A673 (cell line): ENCODE data around the gene ACP7. TPM values are rescaled to one million over a fixed set of nuclear protein-coding genes. Genes with fewer than 3 reads are reported as not detected.

Experiments used
- BruUV-seq: library from RNA; stranded (reverse); fragments of 400-500 nt; replicated peaks from 2 replicates; lab custom pipeline; 2021; lab: Mats Ljungman, UMichigan
- CTCF ChIA-PET: fragments of 300-600 bp; sonication (Branson Sonifier 250); formaldehyde crosslinking; loops from one replicate; lab custom pipeline; 2022; ENCODE audit warnings: antibody characterized with exemption; lab: Charles Lee
- POLR2A ChIA-PET: fragments of 300-600 bp; sonication (Branson Sonifier 250); formaldehyde crosslinking; loops from one replicate; lab custom pipeline; 2022; ENCODE audit warnings: antibody characterized with exemption; ENCODE audit not compliant: low non-redundant PET; lab: Charles Lee
- DNase-seq: peaks from one replicate; pipeline ENCODE4 v3.0.0-alpha.2; 2015; ENCODE audit warnings: low spot score
- H3K27ac ChIP-seq: fragments of 200-600 bp; sonication (generic); 2 replicates; pipeline ENCODE4 v1.5.1; 2016; ENCODE audit warnings: mixed run types, low read depth, mild to moderate bottlenecking, mixed read lengths, antibody characterized with exemption, low read length; ENCODE audit not compliant: poor library complexity, severe bottlenecking
- H3K27me3 ChIP-seq: fragments of 200-600 bp; sonication (generic); replicated peaks from 2 replicates; pipeline ENCODE4 v1.6.1; 2017; ENCODE audit warnings: mixed run types, low read depth, mild to moderate bottlenecking, mixed read lengths, antibody characterized with exemption, low read length; ENCODE audit not compliant: insufficient read depth, poor library complexity
- H3K36me3 ChIP-seq: fragments of 200-600 bp; sonication (generic); 2 replicates; pipeline ENCODE4 v1.6.1; 2016; ENCODE audit warnings: mixed run types, mild to moderate bottlenecking, mixed read lengths, antibody characterized with exemption, low read length; ENCODE audit not compliant: insufficient read depth, poor library complexity, severe bottlenecking
- H3K4me1 ChIP-seq: fragments of 200-600 bp; sonication (generic); 2 replicates; pipeline ENCODE4 v1.6.1; 2017; ENCODE audit warnings: mixed run types, mild to moderate bottlenecking, mixed read lengths, antibody characterized with exemption, low read length; ENCODE audit not compliant: insufficient read depth, poor library complexity, severe bottlenecking
- H3K4me3 ChIP-seq: fragments of 200-600 bp; sonication (generic); 2 replicates; pipeline ENCODE4 v1.5.1; 2016; ENCODE audit warnings: low read depth, mixed run types, mild to moderate bottlenecking, mixed read lengths, low read length; ENCODE audit not compliant: poor library complexity, severe bottlenecking
- H3K9me3 ChIP-seq: fragments of 200-600 bp; sonication (generic); 2 replicates; pipeline ENCODE4 v1.6.1; 2016; ENCODE audit warnings: mixed run types, low read depth, mild to moderate bottlenecking, mixed read lengths, antibody characterized with exemption, low read length; ENCODE audit not compliant: poor library complexity, severe bottlenecking
- EZH2 ChIP-seq: fragments of 200-600 bp; sonication (generic); IDR thresholded peaks from 2 replicates; pipeline ENCODE4 v1.6.1; 2017; ENCODE audit warnings: borderline replicate concordance, low read depth, mild to moderate bottlenecking, mixed read lengths, antibody characterized with exemption, low read length; ENCODE audit not compliant: poor library complexity, severe bottlenecking
- intact Hi-C: fragments of 100-400 bp; cut with micrococcal nuclease; formaldehyde crosslinking; loops from one replicate; pipeline ENCODE4 v1.10.0; 2022; ENCODE audit not compliant: unreplicated experiment
- total RNA-seq: library from RNA; stranded (reverse); gene quantifications from 2 replicates; pipeline ENCODE4 v1.2.3, GENCODE V29; 2021
- TF ChIP-seq, protein P1 (sequence below): fragments of 300-800, 200-600 bp; sonication (generic); conservative IDR thresholded peaks from 2 replicates; pipeline ENCODE4 v1.5.1; 2017; ENCODE audit warnings: low read depth, mild to moderate bottlenecking, antibody characterized with exemption, low read length, moderate library complexity, mixed read lengths

Gene ACP7
- total RNA-seq, 1 experiment from 2014 or later: not detected

DNA sequence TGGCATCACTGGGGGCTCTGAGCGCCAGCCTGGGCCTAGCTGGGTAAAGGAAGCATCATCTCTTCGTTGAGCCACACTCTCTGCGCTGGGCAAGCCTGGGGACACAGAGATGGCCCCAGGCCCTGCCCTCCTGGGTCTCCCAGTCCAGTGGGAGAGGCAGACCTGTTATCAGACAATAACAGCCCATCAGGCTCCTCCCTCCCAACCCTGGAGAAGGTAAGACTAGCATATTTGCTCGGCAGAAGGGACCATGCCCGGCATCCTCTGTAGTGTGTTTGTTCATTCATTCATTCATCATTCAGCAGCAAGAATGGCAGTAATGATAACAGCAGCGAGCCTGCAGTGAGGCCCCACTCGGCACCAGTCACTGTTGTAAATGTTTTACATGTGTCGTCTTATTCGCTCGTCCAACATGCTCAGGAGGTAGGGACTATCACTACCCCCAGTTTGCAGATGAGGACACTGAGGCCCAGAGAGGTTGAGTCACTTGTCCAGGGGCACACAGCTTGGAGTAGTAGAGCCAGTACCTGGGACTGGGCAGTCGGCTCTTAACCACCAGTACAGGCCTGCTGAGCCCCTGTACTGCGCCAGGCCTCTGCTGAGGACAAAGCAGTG, 74.6 kb downstream of the ACP7 start:
- ChIA-PET POLR2A (no interaction called here), CTCF (no interaction called here)
- TF ChIP-seq, protein P1, sequence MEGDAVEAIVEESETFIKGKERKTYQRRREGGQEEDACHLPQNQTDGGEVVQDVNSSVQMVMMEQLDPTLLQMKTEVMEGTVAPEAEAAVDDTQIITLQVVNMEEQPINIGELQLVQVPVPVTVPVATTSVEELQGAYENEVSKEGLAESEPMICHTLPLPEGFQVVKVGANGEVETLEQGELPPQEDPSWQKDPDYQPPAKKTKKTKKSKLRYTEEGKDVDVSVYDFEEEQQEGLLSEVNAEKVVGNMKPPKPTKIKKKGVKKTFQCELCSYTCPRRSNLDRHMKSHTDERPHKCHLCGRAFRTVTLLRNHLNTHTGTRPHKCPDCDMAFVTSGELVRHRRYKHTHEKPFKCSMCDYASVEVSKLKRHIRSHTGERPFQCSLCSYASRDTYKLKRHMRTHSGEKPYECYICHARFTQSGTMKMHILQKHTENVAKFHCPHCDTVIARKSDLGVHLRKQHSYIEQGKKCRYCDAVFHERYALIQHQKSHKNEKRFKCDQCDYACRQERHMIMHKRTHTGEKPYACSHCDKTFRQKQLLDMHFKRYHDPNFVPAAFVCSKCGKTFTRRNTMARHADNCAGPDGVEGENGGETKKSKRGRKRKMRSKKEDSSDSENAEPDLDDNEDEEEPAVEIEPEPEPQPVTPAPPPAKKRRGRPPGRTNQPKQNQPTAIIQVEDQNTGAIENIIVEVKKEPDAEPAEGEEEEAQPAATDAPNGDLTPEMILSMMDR: no peak
- no peak for TF ChIP-seq EZH2
- no peak for DNase-seq
- H3K36me3 ChIP-seq: no peaks in the 10 kb centered on the region
- H3K27me3 ChIP-seq: no peaks in the 10 kb centered on the region
- BruUV-seq: no TSS peak
- intact Hi-C loops: no loop called here
- no peak overlapping the region for H3K27ac ChIP-seq
- H3K4me3 ChIP-seq: no peak overlapping the region
- no peaks in the 10 kb centered on the region for H3K4me1 ChIP-seq
- H3K9me3 ChIP-seq: no peaks in the 10 kb centered on the region

DNA sequence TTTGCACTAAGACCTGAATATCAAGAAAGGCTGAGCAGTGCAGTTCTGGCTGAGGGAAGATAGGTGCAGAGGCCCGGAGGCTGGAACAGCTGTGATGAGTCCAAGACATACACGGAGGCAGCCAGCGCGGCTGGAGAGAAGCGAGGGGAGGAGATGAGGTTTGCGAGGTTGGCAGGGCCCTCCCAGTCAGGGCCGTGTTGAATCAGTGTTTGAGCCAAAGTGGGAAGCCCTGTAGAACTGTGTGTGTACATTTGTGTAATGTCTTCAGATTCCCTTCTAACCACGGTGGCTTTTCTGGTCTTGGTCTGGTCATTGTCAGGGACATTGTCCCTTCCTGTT, 76.3 kb downstream of the ACP7 start:
- Histone ChIP-seq H3K4me3 (no peak overlapping the region), H3K27me3 (no peaks in the 10 kb centered on the region), H3K27ac (no peak overlapping the region), H3K4me1 (no peaks in the 10 kb centered on the region), H3K9me3 (no peaks in the 10 kb centered on the region), H3K36me3 (no peaks in the 10 kb centered on the region)
- BruUV-seq: no TSS peak
- CTCF ChIA-PET: no interaction called here
- TF ChIP-seq EZH2: no peak
- TF ChIP-seq, protein P1: no peak
- no peak for DNase-seq
- intact Hi-C loops: no loop called here
- POLR2A ChIA-PET: no interaction called here

Other genes with a start within 250 kb of the ACP7 start
- 642 and 647 TPM in 2 replicates for gene HNRNPL, start 234.4 kb upstream of the ACP7 start, total RNA-seq
- 5.7 and 7.4 TPM in 2 replicates for gene RINL, start 206.1 kb upstream of the ACP7 start, total RNA-seq
- 30.0 and 32.2 TPM in 2 replicates for gene SIRT2, start 184.8 kb upstream of the ACP7 start, total RNA-seq
- 42.4 and 51.9 TPM in 2 replicates for gene NFKBIB, start 184.4 kb upstream of the ACP7 start, total RNA-seq
- gene CCER2, start 172.2 kb upstream of the ACP7 start, total RNA-seq: 0.67 and 1.2 TPM in 2 replicates
- gene SARS2, start 153.6 kb upstream of the ACP7 start, total RNA-seq: 56.3 and 58.6 TPM in 2 replicates
- gene MRPS12, start 153.4 kb upstream of the ACP7 start, total RNA-seq: 69.5 and 81.9 TPM in 2 replicates
- gene FBXO17, start 108.6 kb upstream of the ACP7 start, total RNA-seq: 26.0 and 29.9 TPM in 2 replicates
- gene FBXO27, start 51.8 kb upstream of the ACP7 start, total RNA-seq: 0.33 and 0.45 TPM in 2 replicates
- gene PAK4, start 41.4 kb downstream of the ACP7 start, total RNA-seq: 55.2 and 59.0 TPM in 2 replicates
- gene NCCRP1, start 112.6 kb downstream of the ACP7 start, total RNA-seq: not detected in 2 replicates
- gene SYCN, start 119.9 kb downstream of the ACP7 start, total RNA-seq: not detected in 2 replicates
- gene IFNL3, start 160.6 kb downstream of the ACP7 start, total RNA-seq: not detected in 2 replicates
- gene IFNL4, start 164.5 kb downstream of the ACP7 start, total RNA-seq: not detected in 2 replicates
- not detected in 2 replicates for gene IFNL2, start 184.0 kb downstream of the ACP7 start, total RNA-seq
- not detected in 2 replicates for gene IFNL1, start 212.0 kb downstream of the ACP7 start, total RNA-seq
- 3.7 and 5.0 TPM in 2 replicates for gene LRFN1, start 236.5 kb downstream of the ACP7 start, total RNA-seq